H9 (cell line): ENCODE results near the gene AKAP1. TPM values are rescaled to one million over a fixed set of nuclear protein-coding genes. Genes with fewer than 3 reads are reported as not detected.
A peak's percentile ranks its signal among the peaks of the same experiment; 100 is the strongest.

Experiments used
- DNase-seq: peaks from one replicate; pipeline ENCODE4 v3.0.0-alpha.2; 2017
- H2AFZ ChIP-seq: one replicate; pipeline ENCODE4 v1.6.1; 2013; ENCODE audit warnings: mild to moderate bottlenecking, low read length, control low read depth, moderate library complexity
- H2AK5ac ChIP-seq: 2 replicates; pipeline ENCODE4 v1.6.1; 2013; ENCODE audit warnings: low read length, control low read depth, mixed read lengths; ENCODE audit not compliant: insufficient read length
- H2BK120ac ChIP-seq: one replicate; pipeline ENCODE4 v1.6.1; 2013; ENCODE audit warnings: low read depth, mild to moderate bottlenecking, low read length, control low read depth, inconsistent platforms; ENCODE audit not compliant: poor library complexity, severe bottlenecking
- H2BK12ac ChIP-seq: 2 replicates; pipeline ENCODE4 v1.6.1; 2013; ENCODE audit warnings: low read length, control low read depth, mixed read lengths, low read depth; ENCODE audit not compliant: insufficient read length
- H2BK15ac ChIP-seq: 2 replicates; pipeline ENCODE4 v1.6.1; 2013; ENCODE audit warnings: low read depth, low read length, control low read depth
- H2BK20ac ChIP-seq: one replicate; pipeline ENCODE4 v1.6.1; 2013; ENCODE audit warnings: low read depth, mild to moderate bottlenecking, low read length, control low read depth, inconsistent platforms; ENCODE audit not compliant: poor library complexity, severe bottlenecking
- H2BK5ac ChIP-seq: 2 replicates; pipeline ENCODE4 v1.6.1; 2013; ENCODE audit warnings: low read length, control low read depth, mixed read lengths; ENCODE audit not compliant: insufficient read length
- H3K14ac ChIP-seq: 2 replicates; pipeline ENCODE4 v1.6.1; 2013; ENCODE audit warnings: low read length, control low read depth; ENCODE audit not compliant: insufficient read depth
- H3K18ac ChIP-seq: 2 replicates; pipeline ENCODE4 v1.6.1; 2013; ENCODE audit warnings: low read depth, mild to moderate bottlenecking, mixed read lengths, low read length, control low read depth; ENCODE audit not compliant: insufficient read length
- H3K23ac ChIP-seq: 2 replicates; pipeline ENCODE4 v1.6.1; 2013; ENCODE audit warnings: low read length, control low read depth, mixed read lengths, low read depth; ENCODE audit not compliant: insufficient read length
- H3K23me2 ChIP-seq: 2 replicates; pipeline ENCODE4 v1.6.1; 2013; ENCODE audit warnings: low read depth, mild to moderate bottlenecking, mixed read lengths, low read length, control low read depth; ENCODE audit not compliant: insufficient read length, poor library complexity, severe bottlenecking
- H3K27ac ChIP-seq: 2 replicates; pipeline ENCODE4 v1.5.1; 2013; ENCODE audit warnings: low read length, control low read depth, mixed read lengths, low read depth; ENCODE audit not compliant: insufficient read length
- H3K27me3 ChIP-seq: 2 replicates; pipeline ENCODE4 v1.6.1; 2013; ENCODE audit warnings: low read length, control low read depth, inconsistent platforms; ENCODE audit not compliant: insufficient read depth
- H3K4ac ChIP-seq: 2 replicates; pipeline ENCODE4 v1.6.1; 2013; ENCODE audit warnings: low read depth, mild to moderate bottlenecking, control low read depth, inconsistent platforms, low read length, moderate library complexity
- H3K4me1 ChIP-seq: 2 replicates; pipeline ENCODE4 v1.6.1; 2013; ENCODE audit warnings: low read length, control low read depth, inconsistent platforms; ENCODE audit not compliant: insufficient read depth
- H3K4me2 ChIP-seq: 2 replicates; pipeline ENCODE4 v1.6.1; 2013; ENCODE audit warnings: low read length, control low read depth, mixed read lengths; ENCODE audit not compliant: insufficient read length, insufficient read depth
- H3K56ac ChIP-seq: 2 replicates; pipeline ENCODE4 v1.6.1; 2013; ENCODE audit warnings: low read depth, mild to moderate bottlenecking, mixed read lengths, low read length, control low read depth; ENCODE audit not compliant: insufficient read length
- H3K79me1 ChIP-seq: 2 replicates; pipeline ENCODE4 v1.6.1; 2013; ENCODE audit warnings: low read depth, mild to moderate bottlenecking, moderate library complexity, low read length, control low read depth, inconsistent platforms; ENCODE audit not compliant: insufficient read depth, poor library complexity, severe bottlenecking
- H3K79me2 ChIP-seq: 2 replicates; pipeline ENCODE4 v1.6.1; 2013; ENCODE audit warnings: low read length, control low read depth, inconsistent platforms; ENCODE audit not compliant: insufficient read depth
- H3K9ac ChIP-seq: 2 replicates; pipeline ENCODE4 v1.6.1; 2013; ENCODE audit warnings: low read length, control low read depth, mixed read lengths; ENCODE audit not compliant: insufficient read length; ENCODE audit errors: extremely low read depth
- H3K9me3 ChIP-seq: one replicate; pipeline ENCODE4 v1.6.1; 2013; ENCODE audit warnings: low read depth, low read length, inconsistent platforms; ENCODE audit not compliant: control insufficient read depth
- H3T11ph ChIP-seq: one replicate; pipeline ENCODE4 v1.6.1; 2013; ENCODE audit warnings: mild to moderate bottlenecking, low read length, control low read depth, inconsistent platforms
- H4K20me1 ChIP-seq: one replicate; pipeline ENCODE4 v1.6.1; 2013; ENCODE audit not compliant: control insufficient read depth, insufficient read length, insufficient read depth
- H4K5ac ChIP-seq: 2 replicates; pipeline ENCODE4 v1.6.1; 2013; ENCODE audit warnings: low read depth, mild to moderate bottlenecking, mixed read lengths, low read length, control low read depth; ENCODE audit not compliant: insufficient read length
- H4K8ac ChIP-seq: replicated peaks from 2 replicates; pipeline ENCODE4 v1.6.1; 2013; ENCODE audit warnings: low read length, control low read depth, mixed read lengths, low read depth; ENCODE audit not compliant: insufficient read length
- H4K91ac ChIP-seq: 2 replicates; pipeline ENCODE4 v1.6.1; 2013; ENCODE audit warnings: low read depth, mild to moderate bottlenecking, moderate library complexity, mixed read lengths, low read length, control low read depth; ENCODE audit not compliant: insufficient read length
- H3K27ac Mint-ChIP-seq, 3 experiments: 2 replicates in 2 of 3; 3 replicates in 1 of 3; pipeline ENCODE4 v1.8.0; 2020 to 2021; ENCODE audit warnings: mixed read lengths in 3 of 3, mild to moderate bottlenecking in 1 of 3, moderate library complexity in 1 of 3
- H3K27me3 Mint-ChIP-seq: 2 replicates; pipeline ENCODE4 v1.8.0; 2021; ENCODE audit warnings: low read depth, mild to moderate bottlenecking, moderate library complexity, mixed read lengths
- H3K36me3 Mint-ChIP-seq, 3 experiments: 2 replicates in 2 of 3; 3 replicates in 1 of 3; pipeline ENCODE4 v1.8.0; 2020 to 2021; ENCODE audit warnings: low read depth in 3 of 3, mixed read lengths in 3 of 3; ENCODE audit not compliant: insufficient read depth in 1 of 3
- H3K4me1 Mint-ChIP-seq, 2 experiments: 2 replicates each; pipeline ENCODE4 v1.8.0; 2020; ENCODE audit warnings: mixed read lengths in 2 of 2
- H3K4me3 Mint-ChIP-seq, 2 experiments: 2 replicates in 1 of 2; 3 replicates in 1 of 2; pipeline ENCODE4 v1.8.0; 2020 to 2021; ENCODE audit warnings: mild to moderate bottlenecking in 2 of 2, mixed read lengths in 2 of 2, moderate library complexity in 1 of 2
- H3K9me3 Mint-ChIP-seq, 2 experiments: 2 replicates in 1 of 2; 3 replicates in 1 of 2; pipeline ENCODE4 v1.8.0; 2020; ENCODE audit warnings: mild to moderate bottlenecking in 2 of 2, mixed read lengths in 2 of 2, moderate library complexity in 1 of 2
- WGBS: extraction: QIAGEN DNeasy Blood & Tissue Kit; methylation state at CpG from one replicate; pipeline ENCODE4 v1.1.7; 2013; ENCODE audit warnings: missing lambda C conversion rate, low lambda C conversion rate, mixed read lengths; ENCODE audit not compliant: insufficient read length; ENCODE audit errors: extremely low coverage; 5-methylcytosine and 5-hydroxymethylcytosine counted together
- total RNA-seq: library from RNA; stranded (reverse); gene quantifications from 2 replicates; pipeline ENCODE4 v1.2.1, GENCODE V29; 2021
- TF ChIP-seq, protein P1 (sequence below): fragments of 200-600 bp; sonication (generic); conservative IDR thresholded peaks from 3 replicates; pipeline ENCODE4 v1.8.0; 2021; ENCODE audit warnings: antibody characterized with exemption, mild to moderate bottlenecking

The AKAP1 gene
- total RNA-seq, 1 experiment from 2014 or later: 61.2 TPM

DNA sequence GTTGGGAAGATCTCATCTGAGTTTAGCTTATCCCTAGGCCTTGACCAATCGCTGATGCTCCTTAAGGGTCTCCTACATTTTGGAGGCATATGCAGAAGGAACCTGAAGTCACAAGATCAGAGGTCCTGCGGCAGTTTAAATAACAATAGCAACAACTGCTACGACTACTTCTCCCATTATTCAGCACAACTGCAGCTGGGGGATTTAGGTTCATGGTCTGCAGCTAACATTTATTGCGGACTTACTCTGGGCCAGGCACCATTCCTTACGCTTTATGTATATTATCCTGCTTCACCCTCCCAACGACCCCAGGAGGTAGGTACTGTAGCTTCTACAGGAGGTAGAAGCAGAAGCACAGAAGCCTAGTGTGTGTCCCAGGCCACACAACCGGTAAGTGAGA lies 59.5 kb downstream of the AKAP1 start:
- Histone ChIP-seq H3K79me1 (no peaks in the 10 kb centered on the region), H3K9ac (no peak overlapping the region), H3K23ac (no peak overlapping the region), H4K8ac (no peak overlapping the region), H3K4me2 (no peak overlapping the region), H2BK5ac (no peak overlapping the region), H2BK15ac (no peak overlapping the region), H2AK5ac (no peak overlapping the region), H2BK120ac (no peak overlapping the region), H2BK20ac (no peak overlapping the region), H2BK12ac (no peak overlapping the region), H3K27ac (no peak overlapping the region), H3K9me3 (no peaks in the 10 kb centered on the region), H3K14ac (no peak overlapping the region), H3K79me2 (no peaks in the 10 kb centered on the region), H3K27me3 (no peaks in the 10 kb centered on the region), H3T11ph (no peak overlapping the region), H3K56ac (no peak overlapping the region), H3K23me2 (no peaks in the 10 kb centered on the region), H4K91ac (no peak overlapping the region), H3K4me1 (peaks cover 4% of the 10 kb centered on the region; the same call in 1 of the 2 replicates), H4K5ac (no peak overlapping the region), H2AFZ (no peak overlapping the region), H4K20me1 (no peaks in the 10 kb centered on the region), H3K18ac (no peak overlapping the region), H3K4ac (no peak overlapping the region)
- WGBS: no CpG with 5 or more reads among the region's 7 CpGs
- H3K9me3 Mint-ChIP-seq: peaks cover 0 to 4% of the 10 kb centered on the region in 2 experiments; a peak in 2 of 5 replicates
- DNase-seq: peak; percentile 57
- no peak overlapping the region for H3K4me3 Mint-ChIP-seq
- no peaks in the 10 kb centered on the region; a peak in 1 of 7 replicates for H3K36me3 Mint-ChIP-seq
- TF ChIP-seq, protein P1, sequence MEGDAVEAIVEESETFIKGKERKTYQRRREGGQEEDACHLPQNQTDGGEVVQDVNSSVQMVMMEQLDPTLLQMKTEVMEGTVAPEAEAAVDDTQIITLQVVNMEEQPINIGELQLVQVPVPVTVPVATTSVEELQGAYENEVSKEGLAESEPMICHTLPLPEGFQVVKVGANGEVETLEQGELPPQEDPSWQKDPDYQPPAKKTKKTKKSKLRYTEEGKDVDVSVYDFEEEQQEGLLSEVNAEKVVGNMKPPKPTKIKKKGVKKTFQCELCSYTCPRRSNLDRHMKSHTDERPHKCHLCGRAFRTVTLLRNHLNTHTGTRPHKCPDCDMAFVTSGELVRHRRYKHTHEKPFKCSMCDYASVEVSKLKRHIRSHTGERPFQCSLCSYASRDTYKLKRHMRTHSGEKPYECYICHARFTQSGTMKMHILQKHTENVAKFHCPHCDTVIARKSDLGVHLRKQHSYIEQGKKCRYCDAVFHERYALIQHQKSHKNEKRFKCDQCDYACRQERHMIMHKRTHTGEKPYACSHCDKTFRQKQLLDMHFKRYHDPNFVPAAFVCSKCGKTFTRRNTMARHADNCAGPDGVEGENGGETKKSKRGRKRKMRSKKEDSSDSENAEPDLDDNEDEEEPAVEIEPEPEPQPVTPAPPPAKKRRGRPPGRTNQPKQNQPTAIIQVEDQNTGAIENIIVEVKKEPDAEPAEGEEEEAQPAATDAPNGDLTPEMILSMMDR: no peak
- H3K27ac Mint-ChIP-seq: no peak overlapping the region
- peaks cover 13 to 17% of the 10 kb centered on the region in 2 experiments for H3K4me1 Mint-ChIP-seq
- peaks cover 5% of the 10 kb centered on the region for H3K27me3 Mint-ChIP-seq
